Natural killer cell (primary cell): Measurements from ENCODE around the gene PCYT2. TPM values are rescaled to one million over a fixed set of nuclear protein-coding genes. Genes with fewer than 3 reads are reported as not detected.

ENCODE experiments used
- ATAC-seq, 3 donors: fragments of 150-1000 bp in 2 of 3; fragments of 200-7000 bp in 1 of 3; cut with Tn5 transposase; 1 replicate in 1 of 3; 2 replicates in 2 of 3; pipeline ENCODE4 v1.10.0; 2021; ENCODE audit warnings: mild to moderate bottlenecking in 2 of 3, moderate library complexity in 2 of 3
- DNase-seq, 2 donors: peaks; one replicate each; pipeline versions ENCODE4 v3.0.0 to v3.0.0-alpha.2; 2013 to 2021; ENCODE audit warnings: mixed read lengths in 1 of 2
- H3K27ac ChIP-seq: one replicate; pipeline ENCODE4 v1.5.1; 2013; ENCODE audit warnings: mild to moderate bottlenecking, low read length
- H3K27me3 ChIP-seq: one replicate; pipeline ENCODE4 v1.6.1; 2013; ENCODE audit warnings: low read length; ENCODE audit not compliant: control insufficient read depth, insufficient read depth
- H3K36me3 ChIP-seq: one replicate; pipeline ENCODE4 v1.6.1; 2013; ENCODE audit warnings: low read length; ENCODE audit not compliant: control insufficient read depth, insufficient read depth
- H3K4me1 ChIP-seq: one replicate; pipeline ENCODE4 v1.6.1; 2013; ENCODE audit warnings: low read length; ENCODE audit not compliant: control insufficient read depth, insufficient read depth
- H3K4me3 ChIP-seq: one replicate; pipeline ENCODE4 v1.5.1; 2013; ENCODE audit warnings: low read length
- H3K9me3 ChIP-seq: one replicate; pipeline ENCODE4 v1.6.1; 2013; ENCODE audit warnings: low read length; ENCODE audit not compliant: control insufficient read depth, insufficient read depth
- H3K27ac Mint-ChIP-seq, 2 donors: one replicate each; pipeline ENCODE4 v1.8.0; 2022; ENCODE audit warnings: mild to moderate bottlenecking in 2 of 2, mixed read lengths in 2 of 2, moderate library complexity in 1 of 2
- H3K27me3 Mint-ChIP-seq, 2 donors: one replicate each; pipeline ENCODE4 v1.8.0; 2022; ENCODE audit warnings: low read depth in 2 of 2, mixed read lengths in 2 of 2
- H3K36me3 Mint-ChIP-seq: one replicate; pipeline ENCODE4 v1.8.0; 2022; ENCODE audit warnings: mixed read lengths
- H3K4me1 Mint-ChIP-seq, 2 donors: one replicate each; pipeline ENCODE4 v1.8.0; 2022; ENCODE audit warnings: mixed read lengths in 2 of 2
- H3K4me3 Mint-ChIP-seq: one replicate; pipeline ENCODE4 v1.8.0; 2022; ENCODE audit warnings: mild to moderate bottlenecking, moderate library complexity, mixed read lengths
- H3K9me3 Mint-ChIP-seq, 2 donors: one replicate each; pipeline ENCODE4 v1.8.0; 2022; ENCODE audit warnings: mixed read lengths in 2 of 2
- CTCF ChIP-seq: fragments of 200-600 bp; IDR thresholded peaks from one replicate; pipeline ENCODE4 v1.8.0; 2022; ENCODE audit warnings: antibody characterized with exemption
- WGBS: methylation state at CpG from one replicate; pipeline ENCODE4 v1.1.7; 2013; ENCODE audit warnings: missing lambda C conversion rate; ENCODE audit not compliant: insufficient coverage; 5-methylcytosine and 5-hydroxymethylcytosine counted together
- intact Hi-C: fragments of 100-400 bp; cut with micrococcal nuclease; formaldehyde crosslinking; loops from one replicate; pipeline ENCODE4 v1.14.2; 2022
- total RNA-seq, 4 donors: library from RNA; stranded (reverse); fragments of 120-200 nt in 1 of 4; gene quantifications; one replicate each; pipeline versions ENCODE4 v1.2.3 to v1.2.4, GENCODE V29; 2013 to 2022

The PCYT2 gene
- total RNA-seq, 3 donors from 2014 or later (not counting 1 experiment from before 2014, with no cell fraction given): 30.6 to 34.4 (median 34.2) TPM

- no peaks in the 10 kb centered on the region for H3K9me3 ChIP-seq
- intact Hi-C loops: no loop called here
- H3K9me3 Mint-ChIP-seq: no peaks in the 10 kb centered on the region
- 96% methylated on average over 9 of the region's 9 CpGs for WGBS
- peaks cover 10 to 25% of the 10 kb centered on the region in 2 donors for H3K4me1 Mint-ChIP-seq
- H3K4me3 ChIP-seq: no peak overlapping the region
- DNase-seq (no peak), ATAC-seq (no peak)
- H3K27ac ChIP-seq: no peak overlapping the region
- no peaks in the 10 kb centered on the region for H3K27me3 ChIP-seq
- peak overlapping the region; percentile 93 to 96 for H3K27ac Mint-ChIP-seq
- peak overlapping the region; percentile 84 for H3K4me3 Mint-ChIP-seq
- peaks cover 48% of the 10 kb centered on the region for H3K36me3 ChIP-seq
- no peak for TF ChIP-seq CTCF
- peaks cover 23% of the 10 kb centered on the region for H3K4me1 ChIP-seq
- no peaks in the 10 kb centered on the region for H3K36me3 Mint-ChIP-seq
- no peaks in the 10 kb centered on the region for H3K27me3 Mint-ChIP-seq
These were observed 21.6 kb downstream of the PCYT2 start for GRCh38 chr17:81889602-81890001.

- no peak overlapping the region for H3K4me3 ChIP-seq
- no peak overlapping the region for H3K27ac ChIP-seq
- no peaks in the 10 kb centered on the region for H3K27me3 Mint-ChIP-seq
- WGBS: 97% methylated on average over 16 of the region's 16 CpGs
- intact Hi-C loops: no loop called here
- no peaks in the 10 kb centered on the region for H3K9me3 Mint-ChIP-seq
- H3K27ac Mint-ChIP-seq: peak overlapping the region in 1 of 2 donors; percentile 48
- no peak for TF ChIP-seq CTCF
- H3K4me3 Mint-ChIP-seq: peak overlapping the region; percentile 61
- DNase-seq: no peak
- H3K4me1 ChIP-seq: peaks cover 23% of the 10 kb centered on the region
- no peak for ATAC-seq
- H3K27me3 ChIP-seq: no peaks in the 10 kb centered on the region
- no peaks in the 10 kb centered on the region for H3K9me3 ChIP-seq
- H3K36me3 ChIP-seq: peaks cover 46% of the 10 kb centered on the region
- peaks cover 10 to 25% of the 10 kb centered on the region in 2 donors for H3K4me1 Mint-ChIP-seq
- no peaks in the 10 kb centered on the region for H3K36me3 Mint-ChIP-seq
These were observed 22.1 kb downstream of the PCYT2 start for GRCh38 chr17:81888988-81889595.

- Mint-ChIP-seq H3K4me1 (peaks cover 10 to 25% of the 10 kb centered on the region in 2 donors), H3K27me3 (no peaks in the 10 kb centered on the region), H3K36me3 (no peaks in the 10 kb centered on the region), H3K27ac (peak overlapping the region in 1 of 2 donors; percentile 48), H3K4me3 (peak overlapping the region; percentile 61), H3K9me3 (no peaks in the 10 kb centered on the region)
- DNase-seq: no peak
- TF ChIP-seq CTCF: no peak
- no peaks in the 10 kb centered on the region for H3K9me3 ChIP-seq
- no peaks in the 10 kb centered on the region for H3K27me3 ChIP-seq
- no peak overlapping the region for H3K27ac ChIP-seq
- peaks cover 23% of the 10 kb centered on the region for H3K4me1 ChIP-seq
- no peak for ATAC-seq
- intact Hi-C loops: no loop called here
- WGBS: 97% methylated on average over 44 of the region's 44 CpGs
- H3K36me3 ChIP-seq: peaks cover 47% of the 10 kb centered on the region
- no peak overlapping the region for H3K4me3 ChIP-seq
These were observed 22.9 kb downstream of the PCYT2 start for GRCh38 chr17:81888105-81888987.
